ENCODE measurements around the gene ZDHHC7. TPM values are rescaled to one million over a fixed set of nuclear protein-coding genes. Genes with fewer than 3 reads are reported as not detected.

The ZDHHC7 gene
- total and polyA plus RNA-seq, 11 donors: 12.0 to 66.7 (median 43.9) TPM

DNA sequence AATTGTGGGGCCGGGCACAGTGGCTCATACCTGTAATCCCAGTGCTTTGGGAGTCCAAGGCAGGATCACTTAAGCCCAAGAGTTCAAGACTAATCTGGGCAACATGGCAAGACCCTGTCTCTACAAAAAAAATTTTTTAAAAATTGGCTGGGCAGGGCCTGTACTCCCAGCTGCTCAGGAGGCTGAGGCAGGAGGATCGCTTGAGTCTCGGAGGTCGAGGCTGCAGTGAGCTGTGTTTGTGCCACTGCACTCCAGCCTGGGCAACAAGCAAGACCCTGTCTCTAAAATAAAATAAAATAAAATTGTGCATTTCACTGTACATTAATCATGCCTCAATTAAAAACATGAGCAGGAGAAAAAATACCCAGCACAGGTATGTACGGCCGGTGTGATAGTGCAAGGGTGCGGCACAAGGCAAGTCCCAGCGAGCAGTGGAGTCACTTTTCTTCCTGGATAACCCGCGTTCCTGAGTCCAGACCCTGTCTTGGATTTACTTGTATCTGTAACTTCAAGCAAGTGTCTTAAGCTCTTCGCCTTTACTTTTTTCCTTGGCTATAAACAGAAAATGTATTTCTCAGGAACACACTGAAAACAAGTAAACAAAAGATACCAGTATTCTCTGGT lies 11.4 kb downstream of the ZDHHC7 start:
- intact Hi-C loops (cut with DNase I): no loop called here
- DNase-seq (no peak), ATAC-seq (no peak)
- Histone ChIP-seq H3K36me3 (peaks cover 0 to 17% (median 14%) of the 10 kb centered on the region in 9 donors), H3K4me1 (peaks cover 8 to 90% (median 45%) of the 10 kb centered on the region in 12 donors), H3K9me3 (no peaks in the 10 kb centered on the region), H3K27ac (peak overlapping the region in 3 of 12 donors; percentile 3 to 84 (median 17)), H3K27me3 (no peaks in the 10 kb centered on the region), H3K4me3 (no peak overlapping the region)
- TF ChIP-seq CTCF (IDR thresholded peaks at IDR 0.05) (no peak), POLR2A (IDR thresholded peaks at IDR 0.05) (no peak)
- 90 to 96% (median 93%) methylated on average over 11 of the region's 11 CpGs for WGBS, 4 donors

GRCh38 chr16:84999200-84999599 lies 12.1 kb downstream of the ZDHHC7 start:
- intact Hi-C loops (cut with DNase I): no loop called here
- peak overlapping the region in 3 of 12 donors; percentile 3 to 84 (median 17) for H3K27ac ChIP-seq
- peaks cover 0 to 25% (median 22%) of the 10 kb centered on the region in 9 donors for H3K36me3 ChIP-seq
- 69 to 84% (median 77%) methylated on average over 3 of the region's 3 CpGs for WGBS, 4 donors
- H3K9me3 ChIP-seq: no peaks in the 10 kb centered on the region
- H3K27me3 ChIP-seq: no peaks in the 10 kb centered on the region
- no peak overlapping the region for H3K4me3 ChIP-seq
- DNase-seq (no peak), ATAC-seq (no peak)
- H3K4me1 ChIP-seq: peaks cover 4 to 89% (median 39%) of the 10 kb centered on the region in 12 donors
- TF ChIP-seq CTCF (IDR thresholded peaks at IDR 0.05) (no peak), POLR2A (IDR thresholded peaks at IDR 0.05) (no peak)

DNA sequence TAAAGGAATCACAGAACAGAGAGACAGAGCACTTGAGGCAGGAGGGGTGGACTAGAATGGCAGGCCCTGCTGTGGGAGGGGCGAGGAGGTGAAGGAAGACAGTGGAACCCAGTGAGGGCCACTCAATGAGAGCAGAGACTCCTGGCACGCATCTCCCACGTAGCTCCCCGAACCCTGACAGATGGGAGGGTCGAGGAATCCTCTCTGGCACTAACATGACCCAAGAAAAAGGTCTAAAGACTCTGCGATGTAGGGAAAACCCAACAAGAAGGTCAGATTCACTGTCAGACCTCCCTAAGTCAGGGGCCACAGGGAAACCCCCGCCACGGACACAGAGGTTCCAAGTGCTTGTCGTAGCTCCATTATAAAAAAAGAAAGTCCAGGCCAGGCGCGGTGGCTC lies 15.0 kb downstream of the ZDHHC7 start:
- no peak for TF ChIP-seq POLR2A (IDR thresholded peaks at IDR 0.05)
- TF ChIP-seq CTCF (IDR thresholded peaks at IDR 0.05): no peak
- ATAC-seq (no peak), DNase-seq (no peak)
- Histone ChIP-seq H3K4me3 (no peak overlapping the region), H3K4me1 (peaks cover 0 to 87% (median 14%) of the 10 kb centered on the region in 12 donors), H3K36me3 (peaks cover 0 to 49% (median 31%) of the 10 kb centered on the region in 9 donors), H3K9me3 (no peaks in the 10 kb centered on the region), H3K27ac (peak overlapping the region in 2 of 12 donors; percentile 83 to 90), H3K27me3 (no peaks in the 10 kb centered on the region)
- 96 to 98% (median 97%) methylated on average over 11 of the region's 11 CpGs for WGBS, 4 donors
- intact Hi-C loops (cut with DNase I): no loop called here

GRCh38 chr16:84995663-84996062 lies 15.7 kb downstream of the ZDHHC7 start:
- no peak for ATAC-seq
- Histone ChIP-seq H3K27me3 (no peaks in the 10 kb centered on the region), H3K4me3 (no peak overlapping the region), H3K36me3 (peaks cover 0 to 56% (median 37%) of the 10 kb centered on the region in 9 donors), H3K4me1 (peaks cover 0 to 80% (median 8%) of the 10 kb centered on the region in 12 donors), H3K27ac (peak overlapping the region in 2 of 12 donors; percentile 83 to 90), H3K9me3 (no peaks in the 10 kb centered on the region)
- no peak for TF ChIP-seq POLR2A (IDR thresholded peaks at IDR 0.05)
- TF ChIP-seq CTCF (IDR thresholded peaks at IDR 0.05): no peak
- peak in 1 of 5 donors; percentile 2 for DNase-seq
- WGBS, 4 donors: 76 to 93% (median 88%) methylated on average over 8 of the region's 8 CpGs
- intact Hi-C loops (cut with DNase I): no loop called here

All from heart left ventricle (tissue), 16 donors.